Parathyroid adenoma (tissue), 2 donors: ENCODE data around the gene NID2.

Experiments
- H2AFZ ChIP-seq: fragments of 300-600 bp; sonication (generic); one replicate; pipeline ENCODE4 v1.7.0; 2017; ENCODE audit warnings: antibody characterized with exemption, mild to moderate bottlenecking
- H3K27ac ChIP-seq: fragments of 300-600 bp; sonication (generic); one replicate; pipeline ENCODE4 v1.7.0; 2017
- H3K27me3 ChIP-seq: fragments of 300-600 bp; sonication (generic); one replicate; pipeline ENCODE4 v1.7.0; 2017; ENCODE audit warnings: low read length; ENCODE audit not compliant: control insufficient read depth, insufficient read depth
- H3K36me3 ChIP-seq: fragments of 300-600 bp; sonication (generic); one replicate; pipeline ENCODE4 v1.7.0; 2017; ENCODE audit warnings: low read length; ENCODE audit not compliant: control insufficient read depth, insufficient read depth
- H3K4me1 ChIP-seq: fragments of 300-600 bp; sonication (generic); one replicate; pipeline ENCODE4 v1.7.0; 2017; ENCODE audit warnings: control low read depth
- H3K4me2 ChIP-seq: fragments of 300-600 bp; sonication (generic); one replicate; pipeline ENCODE4 v1.7.0; 2017; ENCODE audit warnings: low read length
- H3K4me3 ChIP-seq: fragments of 300-600 bp; sonication (generic); one replicate; pipeline ENCODE4 v1.7.0; 2017; ENCODE audit warnings: low read depth, low read length
- H3K79me2 ChIP-seq: fragments of 300-600 bp; sonication (generic); one replicate; pipeline ENCODE4 v1.7.0; 2017; ENCODE audit warnings: control low read depth
- H3K9ac ChIP-seq: fragments of 300-600 bp; sonication (generic); one replicate; pipeline ENCODE4 v1.7.0; 2017; ENCODE audit warnings: mild to moderate bottlenecking
- H3K9me3 ChIP-seq: fragments of 300-600 bp; sonication (generic); one replicate; pipeline ENCODE4 v1.7.0; 2017; ENCODE audit warnings: low read length; ENCODE audit not compliant: control insufficient read depth
- CTCF ChIP-seq: fragments of 300-600 bp; sonication (generic); IDR thresholded peaks from one replicate; pipeline ENCODE4 v1.7.0; 2017; ENCODE audit warnings: antibody characterized with exemption, mild to moderate bottlenecking
- donor health status: primary hyperparathyroidism.

NID2 gene

GRCh38 chr14:51972566-51972965 lies 96.3 kb downstream of the NID2 start:
- Histone ChIP-seq H3K79me2 (no peaks in the 10 kb centered on the region), H3K27ac (no peak overlapping the region), H3K9ac (no peak overlapping the region), H3K36me3 (no peaks in the 10 kb centered on the region), H3K4me2 (no peak overlapping the region), H3K4me1 (no peaks in the 10 kb centered on the region), H3K4me3 (no peak overlapping the region), H3K9me3 (no peaks in the 10 kb centered on the region), H2AFZ (no peak overlapping the region), H3K27me3 (no peaks in the 10 kb centered on the region)
- TF ChIP-seq CTCF, result no peak

GRCh38 chr14:51969852-51970540 lies 98.9 kb downstream of the NID2 start:
- Histone ChIP-seq H3K9ac (no peak overlapping the region), H3K79me2 (no peaks in the 10 kb centered on the region), H3K27ac (no peak overlapping the region), H3K4me2 (no peak overlapping the region), H3K4me1 (no peaks in the 10 kb centered on the region), H3K36me3 (no peaks in the 10 kb centered on the region), H3K4me3 (no peak overlapping the region), H3K27me3 (no peaks in the 10 kb centered on the region), H2AFZ (no peak overlapping the region), H3K9me3 (no peaks in the 10 kb centered on the region)
- TF ChIP-seq CTCF, result no peak

- no peak for TF ChIP-seq CTCF
- H3K4me1 ChIP-seq, result no peaks in the 10 kb centered on the region
- H3K27ac ChIP-seq, result no peak overlapping the region
- no peaks in the 10 kb centered on the region for H3K27me3 ChIP-seq
- no peak overlapping the region for H3K4me3 ChIP-seq
- no peaks in the 10 kb centered on the region for H3K79me2 ChIP-seq
- H3K9me3 ChIP-seq, result no peaks in the 10 kb centered on the region
- no peak overlapping the region for H2AFZ ChIP-seq
- H3K9ac ChIP-seq, result no peak overlapping the region
- H3K36me3 ChIP-seq, result no peaks in the 10 kb centered on the region
- no peak overlapping the region for H3K4me2 ChIP-seq
These were observed 101.3 kb downstream of the NID2 start for GRCh38 chr14:51967521-51967920.

GRCh38 chr14:51963286-51963685 lies 105.6 kb downstream of the NID2 start:
- H3K27me3 ChIP-seq, result no peaks in the 10 kb centered on the region
- H3K4me1 ChIP-seq, result no peaks in the 10 kb centered on the region
- no peak overlapping the region for H3K27ac ChIP-seq
- no peaks in the 10 kb centered on the region for H3K79me2 ChIP-seq
- no peak overlapping the region for H3K4me2 ChIP-seq
- H3K4me3 ChIP-seq, result no peak overlapping the region
- H3K36me3 ChIP-seq, result no peaks in the 10 kb centered on the region
- no peak overlapping the region for H2AFZ ChIP-seq
- no peak for TF ChIP-seq CTCF
- no peaks in the 10 kb centered on the region for H3K9me3 ChIP-seq
- H3K9ac ChIP-seq, result no peak overlapping the region

GRCh38 chr14:51962711-51963110 lies 106.1 kb downstream of the NID2 start:
- no peaks in the 10 kb centered on the region for H3K4me1 ChIP-seq
- H3K27ac ChIP-seq, result no peak overlapping the region
- no peaks in the 10 kb centered on the region for H3K79me2 ChIP-seq
- H3K9ac ChIP-seq, result no peak overlapping the region
- TF ChIP-seq CTCF, result no peak
- no peak overlapping the region for H2AFZ ChIP-seq
- H3K36me3 ChIP-seq, result no peaks in the 10 kb centered on the region
- no peak overlapping the region for H3K4me2 ChIP-seq
- H3K9me3 ChIP-seq, result no peaks in the 10 kb centered on the region
- no peak overlapping the region for H3K4me3 ChIP-seq
- H3K27me3 ChIP-seq, result no peaks in the 10 kb centered on the region
